ENCODE results near the gene HSP90B1. TPM values are rescaled to one million over a fixed set of nuclear protein-coding genes. Genes with fewer than 3 reads are reported as not detected.

HSP90B1 gene
- total and polyA plus RNA-seq, 7 donors: 50.5 to 528 (median 217) TPM

DNA sequence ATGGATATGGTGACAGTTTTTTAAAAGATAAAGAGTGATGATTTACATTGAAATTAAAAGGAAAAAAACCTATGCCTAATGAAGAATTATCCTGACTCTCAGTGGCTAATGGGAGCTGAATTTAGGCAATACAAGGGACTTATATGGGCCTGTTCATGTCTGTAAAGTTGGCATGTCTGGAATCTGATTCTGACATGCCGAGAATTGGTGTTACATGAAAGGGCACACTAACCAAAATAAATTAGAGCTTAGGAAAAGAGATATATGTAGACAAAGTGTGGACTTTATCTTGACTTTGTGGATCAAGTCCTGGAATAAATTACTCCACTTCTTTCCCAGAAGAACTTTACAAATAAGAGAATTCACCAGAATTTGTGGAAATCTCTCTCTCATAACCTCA is 36.5 kb downstream of the HSP90B1 start:
- Histone ChIP-seq H3K36me3 (no peaks in the 10 kb centered on the region), H3K9me3 (no peaks in the 10 kb centered on the region), H3K4me1 (peaks cover 0 to 61% (median 48%) of the 10 kb centered on the region in 4 donors), H3K4me3 (peak overlapping the region; percentile 67 to 83 (median 73)), H3K27me3 (no peaks in the 10 kb centered on the region), H3K27ac (peak overlapping the region; percentile 92 to 97 (median 94))
- intact Hi-C loops (cut with DNase I): loop anchor here (5.0 kb wide), 2 partner anchors 81 to 141 kb away; no protein-coding TSS in a partner anchor
- no peak for DNase-seq
- WGBS, 2 donors: 9 to 33% methylated on average over 1 of the region's 1 CpG
- no peak for TF ChIP-seq POLR2AphosphoS5 (IDR thresholded peaks at IDR 0.05)
- TF ChIP-seq EP300 (IDR thresholded peaks at IDR 0.05): no peak
- TF ChIP-seq, protein P1, sequence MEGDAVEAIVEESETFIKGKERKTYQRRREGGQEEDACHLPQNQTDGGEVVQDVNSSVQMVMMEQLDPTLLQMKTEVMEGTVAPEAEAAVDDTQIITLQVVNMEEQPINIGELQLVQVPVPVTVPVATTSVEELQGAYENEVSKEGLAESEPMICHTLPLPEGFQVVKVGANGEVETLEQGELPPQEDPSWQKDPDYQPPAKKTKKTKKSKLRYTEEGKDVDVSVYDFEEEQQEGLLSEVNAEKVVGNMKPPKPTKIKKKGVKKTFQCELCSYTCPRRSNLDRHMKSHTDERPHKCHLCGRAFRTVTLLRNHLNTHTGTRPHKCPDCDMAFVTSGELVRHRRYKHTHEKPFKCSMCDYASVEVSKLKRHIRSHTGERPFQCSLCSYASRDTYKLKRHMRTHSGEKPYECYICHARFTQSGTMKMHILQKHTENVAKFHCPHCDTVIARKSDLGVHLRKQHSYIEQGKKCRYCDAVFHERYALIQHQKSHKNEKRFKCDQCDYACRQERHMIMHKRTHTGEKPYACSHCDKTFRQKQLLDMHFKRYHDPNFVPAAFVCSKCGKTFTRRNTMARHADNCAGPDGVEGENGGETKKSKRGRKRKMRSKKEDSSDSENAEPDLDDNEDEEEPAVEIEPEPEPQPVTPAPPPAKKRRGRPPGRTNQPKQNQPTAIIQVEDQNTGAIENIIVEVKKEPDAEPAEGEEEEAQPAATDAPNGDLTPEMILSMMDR (IDR thresholded peaks at IDR 0.05): no peak
- TF ChIP-seq POLR2A (IDR thresholded peaks at IDR 0.05): no peak

DNA sequence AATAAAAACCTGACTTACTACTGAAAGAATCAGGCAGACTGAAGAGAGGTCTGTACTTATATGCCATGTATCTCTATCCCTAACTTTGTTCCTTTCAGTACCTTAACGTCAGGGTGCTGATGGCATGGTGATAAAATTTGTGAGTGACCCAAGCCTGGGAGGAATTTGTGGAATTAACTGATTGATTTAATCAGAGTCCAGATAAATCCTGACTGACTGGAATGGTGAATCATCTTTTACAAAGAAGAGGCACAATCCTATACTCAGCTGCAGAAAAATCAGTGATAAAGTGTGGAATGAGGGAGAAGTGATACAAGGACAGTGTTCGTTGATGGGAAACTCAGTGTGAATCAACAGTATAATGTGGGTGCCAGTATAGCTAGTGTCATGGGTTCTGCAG is 39.2 kb downstream of the HSP90B1 start:
- H3K36me3 ChIP-seq: no peaks in the 10 kb centered on the region
- intact Hi-C loops (cut with DNase I): loop anchor here (5.0 kb wide), 2 partner anchors 78 to 138 kb away; no protein-coding TSS in a partner anchor
- H3K4me3 ChIP-seq: no peak overlapping the region
- H3K4me1 ChIP-seq: peaks cover 0 to 52% (median 44%) of the 10 kb centered on the region in 4 donors
- WGBS, 2 donors: 64 to 80% methylated on average over 2 of the region's 2 CpGs
- no peaks in the 10 kb centered on the region for H3K27me3 ChIP-seq
- H3K9me3 ChIP-seq: no peaks in the 10 kb centered on the region
- no peak overlapping the region for H3K27ac ChIP-seq
- no peak for TF ChIP-seq EP300 (IDR thresholded peaks at IDR 0.05)
- TF ChIP-seq, protein P1 (IDR thresholded peaks at IDR 0.05): no peak
- no peak for TF ChIP-seq POLR2AphosphoS5 (IDR thresholded peaks at IDR 0.05)
- no peak for TF ChIP-seq POLR2A (IDR thresholded peaks at IDR 0.05)
- no peak for DNase-seq

DNA sequence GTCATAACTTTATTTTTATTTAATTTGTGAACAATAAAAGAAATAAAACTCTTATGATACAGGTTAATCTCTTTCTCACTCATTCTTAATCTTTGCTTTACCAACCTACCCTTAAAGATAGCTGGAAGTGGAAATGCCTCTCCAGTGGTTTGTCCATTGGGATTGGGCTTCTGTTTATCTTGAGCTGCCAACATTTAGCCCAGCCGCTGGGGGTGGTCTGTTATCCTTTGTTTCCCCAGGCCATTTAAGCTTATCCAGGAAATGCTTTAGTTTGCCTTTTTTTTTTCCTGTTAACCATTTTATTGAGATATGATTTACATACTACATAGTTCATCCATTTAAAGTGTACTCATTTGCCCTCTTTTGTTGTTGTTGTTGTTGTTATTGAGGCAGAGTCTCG is 43.7 kb downstream of the HSP90B1 start:
- intact Hi-C loops (cut with DNase I): no loop called here
- H3K27me3 ChIP-seq: no peaks in the 10 kb centered on the region
- H3K4me1 ChIP-seq: peaks cover 0 to 19% (median 14%) of the 10 kb centered on the region in 4 donors
- no peaks in the 10 kb centered on the region for H3K9me3 ChIP-seq
- no peak for TF ChIP-seq POLR2A (IDR thresholded peaks at IDR 0.05)
- no peak for TF ChIP-seq POLR2AphosphoS5 (IDR thresholded peaks at IDR 0.05)
- H3K4me3 ChIP-seq: no peak overlapping the region
- WGBS, 2 donors: 83 to 85% methylated on average over 2 of the region's 2 CpGs
- no peak for DNase-seq
- no peak overlapping the region for H3K27ac ChIP-seq
- H3K36me3 ChIP-seq: peaks cover 0 to 21% (median 9%) of the 10 kb centered on the region in 4 donors

DNA sequence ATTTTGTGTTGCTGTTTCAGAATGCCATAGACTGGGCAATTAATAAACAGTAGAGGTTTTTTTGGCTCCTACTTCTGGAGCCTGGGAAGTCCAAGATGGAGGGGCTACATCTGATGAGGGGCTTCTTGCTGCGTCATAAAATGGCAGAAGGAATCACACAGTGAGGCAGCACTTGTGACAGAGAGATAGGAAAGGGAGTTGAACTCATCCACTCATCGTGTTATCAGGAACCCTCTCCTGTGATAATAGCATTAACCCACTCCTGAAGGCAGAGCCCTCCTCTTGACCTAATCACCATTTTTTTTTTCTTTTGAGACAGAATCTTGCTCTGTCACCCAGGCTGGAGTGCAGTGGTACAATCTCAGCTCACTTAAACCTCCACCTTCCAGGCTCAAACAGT is 45.2 kb downstream of the HSP90B1 start:
- 90 to 92% methylated on average over 2 of the region's 2 CpGs for WGBS, 2 donors
- Histone ChIP-seq H3K4me1 (peaks cover 0 to 12% (median 4%) of the 10 kb centered on the region in 4 donors), H3K36me3 (peaks cover 0 to 31% (median 15%) of the 10 kb centered on the region in 4 donors), H3K27ac (no peak overlapping the region), H3K9me3 (no peaks in the 10 kb centered on the region), H3K4me3 (no peak overlapping the region), H3K27me3 (no peaks in the 10 kb centered on the region)
- DNase-seq: no peak
- TF ChIP-seq, protein P1 (IDR thresholded peaks at IDR 0.05): no peak
- TF ChIP-seq POLR2A (IDR thresholded peaks at IDR 0.05): no peak
- TF ChIP-seq EP300 (IDR thresholded peaks at IDR 0.05): no peak
- no peak for TF ChIP-seq POLR2AphosphoS5 (IDR thresholded peaks at IDR 0.05)
- intact Hi-C loops (cut with DNase I): no loop called here

DNA sequence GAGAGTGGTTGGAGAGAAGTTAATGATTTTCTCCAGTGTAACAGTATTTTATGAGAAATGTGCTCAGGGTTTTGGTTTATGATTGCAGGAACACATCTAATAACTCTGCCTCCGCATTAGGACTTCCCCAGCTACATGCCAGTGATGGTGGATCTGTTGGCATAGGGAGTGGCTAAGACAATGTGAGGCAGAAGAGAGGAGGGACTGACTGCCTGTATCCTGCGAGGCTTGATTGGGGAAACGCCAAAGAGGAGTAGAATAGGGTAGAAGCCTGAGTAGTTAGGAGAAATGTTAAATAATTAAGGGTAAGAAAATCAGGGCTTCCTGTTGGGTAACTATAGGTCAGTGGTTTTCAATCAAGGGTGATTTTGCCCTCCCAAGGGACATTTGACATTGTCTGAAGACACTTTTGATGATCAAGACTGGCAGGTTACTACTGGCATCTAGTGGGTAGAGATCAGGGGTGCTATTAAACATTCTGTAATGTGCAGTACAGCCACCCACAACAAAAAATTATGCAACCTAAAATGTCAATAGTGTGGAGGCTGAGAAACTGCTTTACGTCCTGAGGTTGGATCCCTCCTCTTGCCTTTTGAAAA is 48.3 kb downstream of the HSP90B1 start:
- intact Hi-C loops (cut with DNase I): no loop called here
- no peak for DNase-seq
- 83 to 93% methylated on average over 4 of the region's 4 CpGs for WGBS, 2 donors

More for the DNA sequence above, 48.3 kb downstream of the HSP90B1 start:
- Histone ChIP-seq H3K36me3 (peaks cover 4 to 62% (median 36%) of the 10 kb centered on the region in 4 donors), H3K9me3 (no peaks in the 10 kb centered on the region), H3K27ac (no peak overlapping the region), H3K4me3 (no peak overlapping the region), H3K27me3 (no peaks in the 10 kb centered on the region), H3K4me1 (no peaks in the 10 kb centered on the region)
- TF ChIP-seq POLR2A (IDR thresholded peaks at IDR 0.05): no peak
- TF ChIP-seq, protein P1 (IDR thresholded peaks at IDR 0.05): no peak
- TF ChIP-seq EP300 (IDR thresholded peaks at IDR 0.05): no peak
- TF ChIP-seq POLR2AphosphoS5 (IDR thresholded peaks at IDR 0.05): no peak

All from sigmoid colon (tissue), 7 donors.